ENCODE measurements around the gene TRIM5. TPM values are rescaled to one million over a fixed set of nuclear protein-coding genes. Genes with fewer than 3 reads are reported as not detected.

Gene TRIM5
- polyA plus RNA-seq, 1 experiment: 19.1 TPM

DNA sequence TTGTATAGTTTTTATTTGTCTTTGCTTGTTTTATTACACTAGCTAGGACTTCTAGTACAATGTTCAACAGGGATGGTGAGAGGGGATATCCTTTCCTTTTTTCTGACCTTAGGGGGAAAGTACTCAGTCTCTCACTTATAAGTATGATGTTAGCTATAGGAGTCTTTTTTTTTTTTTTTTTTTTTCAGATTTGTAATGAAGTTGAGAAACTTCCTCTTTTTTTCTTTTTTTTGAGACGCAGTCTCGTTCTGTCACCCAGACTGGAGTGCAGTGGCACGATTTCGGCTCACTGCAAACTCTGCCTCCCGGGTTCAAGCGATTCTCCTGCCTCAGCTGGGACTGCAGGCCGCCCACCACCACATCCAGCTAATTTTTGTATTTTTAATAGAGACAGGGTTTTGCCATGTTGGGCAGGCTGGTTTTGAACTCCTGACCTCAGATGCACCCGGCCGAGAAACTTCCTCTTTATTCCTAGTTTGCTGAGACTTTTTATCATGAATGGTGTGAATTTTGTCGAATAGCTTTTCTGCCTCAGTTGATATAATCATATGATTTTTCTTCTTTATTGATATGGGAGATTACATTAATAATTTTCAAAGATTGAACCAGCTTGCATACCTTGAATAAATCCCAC, 15.7 kb upstream of the TRIM5 start:
- TF ChIP-seq, protein P1, sequence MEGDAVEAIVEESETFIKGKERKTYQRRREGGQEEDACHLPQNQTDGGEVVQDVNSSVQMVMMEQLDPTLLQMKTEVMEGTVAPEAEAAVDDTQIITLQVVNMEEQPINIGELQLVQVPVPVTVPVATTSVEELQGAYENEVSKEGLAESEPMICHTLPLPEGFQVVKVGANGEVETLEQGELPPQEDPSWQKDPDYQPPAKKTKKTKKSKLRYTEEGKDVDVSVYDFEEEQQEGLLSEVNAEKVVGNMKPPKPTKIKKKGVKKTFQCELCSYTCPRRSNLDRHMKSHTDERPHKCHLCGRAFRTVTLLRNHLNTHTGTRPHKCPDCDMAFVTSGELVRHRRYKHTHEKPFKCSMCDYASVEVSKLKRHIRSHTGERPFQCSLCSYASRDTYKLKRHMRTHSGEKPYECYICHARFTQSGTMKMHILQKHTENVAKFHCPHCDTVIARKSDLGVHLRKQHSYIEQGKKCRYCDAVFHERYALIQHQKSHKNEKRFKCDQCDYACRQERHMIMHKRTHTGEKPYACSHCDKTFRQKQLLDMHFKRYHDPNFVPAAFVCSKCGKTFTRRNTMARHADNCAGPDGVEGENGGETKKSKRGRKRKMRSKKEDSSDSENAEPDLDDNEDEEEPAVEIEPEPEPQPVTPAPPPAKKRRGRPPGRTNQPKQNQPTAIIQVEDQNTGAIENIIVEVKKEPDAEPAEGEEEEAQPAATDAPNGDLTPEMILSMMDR (IDR thresholded peaks at IDR 0.05; ENCODE audit: insufficient read depth, low read depth, low read length): no peak
- CTCF ChIA-PET: no interaction called here
- H3K27me3 ChIP-seq (ENCODE audit: control insufficient read depth, insufficient read depth, low read length): no peaks in the 10 kb centered on the region
- peaks cover 5% of the 10 kb centered on the region for H3K36me3 ChIP-seq (ENCODE audit: control insufficient read depth, insufficient read depth, low read length)
- POLR2A ChIA-PET: no interaction called here
- no peak for DNase-seq (ENCODE audit: low read depth)
- no peak overlapping the region for H3K4me3 ChIP-seq (ENCODE audit: low read depth, low read length)

DNA sequence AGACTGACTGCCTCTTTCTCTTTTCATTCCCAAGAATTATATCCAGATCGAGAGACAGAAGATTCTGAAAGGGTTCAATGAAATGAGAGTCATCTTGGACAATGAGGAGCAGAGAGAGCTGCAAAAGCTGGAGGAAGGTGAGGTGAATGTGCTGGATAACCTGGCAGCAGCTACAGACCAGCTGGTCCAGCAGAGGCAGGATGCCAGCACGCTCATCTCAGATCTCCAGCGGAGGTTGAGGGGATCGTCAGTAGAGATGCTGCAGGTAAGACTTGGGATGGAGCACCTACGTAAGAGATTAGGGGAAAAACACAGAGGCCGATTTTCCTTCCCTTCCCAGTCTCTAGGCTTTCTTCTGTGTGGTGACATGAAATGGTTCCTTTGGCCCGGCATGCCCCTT, 13.4 kb upstream of the TRIM5 start:
- CTCF ChIA-PET: no interaction called here
- Histone ChIP-seq H3K27me3 (ENCODE audit: control insufficient read depth, insufficient read depth, low read length) (no peaks in the 10 kb centered on the region), H3K4me3 (ENCODE audit: low read depth, low read length) (no peak overlapping the region), H3K36me3 (ENCODE audit: control insufficient read depth, insufficient read depth, low read length) (peaks cover 5% of the 10 kb centered on the region)
- DNase-seq (ENCODE audit: low read depth): no peak
- POLR2A ChIA-PET: no interaction called here
- TF ChIP-seq, protein P1 (IDR thresholded peaks at IDR 0.05; ENCODE audit: insufficient read depth, low read depth, low read length): no peak

DNA sequence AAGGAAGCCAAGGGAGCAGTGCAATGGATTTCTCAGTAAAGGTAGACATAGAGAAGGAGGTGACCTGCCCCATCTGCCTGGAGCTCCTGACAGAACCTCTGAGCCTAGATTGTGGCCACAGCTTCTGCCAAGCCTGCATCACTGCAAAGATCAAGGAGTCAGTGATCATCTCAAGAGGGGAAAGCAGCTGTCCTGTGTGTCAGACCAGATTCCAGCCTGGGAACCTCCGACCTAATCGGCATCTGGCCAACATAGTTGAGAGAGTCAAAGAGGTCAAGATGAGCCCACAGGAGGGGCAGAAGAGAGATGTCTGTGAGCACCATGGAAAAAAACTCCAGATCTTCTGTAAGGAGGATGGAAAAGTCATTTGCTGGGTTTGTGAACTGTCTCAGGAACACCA, 11.3 kb upstream of the TRIM5 start:
- DNase-seq (ENCODE audit: low read depth): no peak
- Histone ChIP-seq H3K36me3 (ENCODE audit: control insufficient read depth, insufficient read depth, low read length) (peaks cover 5% of the 10 kb centered on the region), H3K4me3 (ENCODE audit: low read depth, low read length) (no peak overlapping the region), H3K27me3 (ENCODE audit: control insufficient read depth, insufficient read depth, low read length) (no peaks in the 10 kb centered on the region)
- TF ChIP-seq, protein P1 (IDR thresholded peaks at IDR 0.05; ENCODE audit: insufficient read depth, low read depth, low read length): no peak
- ChIA-PET CTCF (no interaction called here), POLR2A (no interaction called here)

DNA sequence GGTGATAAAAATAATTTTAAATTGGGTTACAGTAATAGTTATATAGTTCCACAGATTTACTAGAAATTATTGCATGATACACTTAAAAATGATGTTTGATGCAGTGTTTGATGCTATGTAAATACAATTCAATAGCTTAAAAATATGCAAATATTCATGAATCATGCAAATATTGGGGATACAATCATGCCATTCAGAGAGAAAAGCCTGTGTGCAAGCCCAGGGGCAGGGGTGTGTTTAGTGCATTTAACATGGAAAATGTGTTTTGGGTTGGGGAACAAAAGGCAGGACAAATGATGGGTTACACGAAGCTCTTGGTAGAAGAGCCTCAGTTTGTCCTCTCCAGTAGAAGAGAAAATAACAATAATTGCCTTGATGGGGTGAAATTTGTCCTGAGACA, 10.7 kb upstream of the TRIM5 start:
- H3K4me3 ChIP-seq (ENCODE audit: low read depth, low read length): no peak overlapping the region
- H3K36me3 ChIP-seq (ENCODE audit: control insufficient read depth, insufficient read depth, low read length): peaks cover 5% of the 10 kb centered on the region
- DNase-seq (ENCODE audit: low read depth): no peak
- POLR2A ChIA-PET: no interaction called here
- CTCF ChIA-PET: no interaction called here
- no peaks in the 10 kb centered on the region for H3K27me3 ChIP-seq (ENCODE audit: control insufficient read depth, insufficient read depth, low read length)
- TF ChIP-seq, protein P1 (IDR thresholded peaks at IDR 0.05; ENCODE audit: insufficient read depth, low read depth, low read length): no peak

DNA sequence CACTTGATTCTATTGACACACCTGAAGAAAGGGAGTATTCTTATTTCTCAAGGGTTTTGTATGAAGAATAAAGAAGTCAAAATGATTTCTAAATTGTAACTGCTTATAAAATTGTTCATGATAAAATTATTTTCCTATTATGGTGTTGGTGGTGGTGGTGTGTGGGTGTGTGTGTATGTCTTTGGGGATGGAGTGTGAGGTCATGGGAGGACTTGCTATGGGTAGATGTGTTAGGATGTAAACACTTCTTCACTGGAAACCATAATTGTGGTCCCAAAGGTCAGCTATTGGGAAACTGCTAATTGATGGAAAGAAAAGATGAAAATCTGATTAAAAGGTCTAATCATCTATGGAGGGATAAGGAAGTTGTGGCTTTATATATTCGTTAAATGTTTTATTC, 9.8 kb upstream of the TRIM5 start:
- Histone ChIP-seq H3K4me3 (ENCODE audit: low read depth, low read length) (no peak overlapping the region), H3K27me3 (ENCODE audit: control insufficient read depth, insufficient read depth, low read length) (no peaks in the 10 kb centered on the region), H3K36me3 (ENCODE audit: control insufficient read depth, insufficient read depth, low read length) (peaks cover 5% of the 10 kb centered on the region)
- no peak for DNase-seq (ENCODE audit: low read depth)
- CTCF ChIA-PET: no interaction called here
- TF ChIP-seq, protein P1 (IDR thresholded peaks at IDR 0.05; ENCODE audit: insufficient read depth, low read depth, low read length): no peak
- POLR2A ChIA-PET: no interaction called here

Data from BJ (cell line).